ACC112 (cell line): ENCODE data around the gene C19orf38.
"Not testable (repeated sequence)": the region's sequence is repeated elsewhere in the genome, so short reads cannot be mapped to it uniquely, and the experiment has no call there.

Source experiments
- H2AFZ ChIP-seq: fragments of 200-600 bp; sonication (generic); one replicate; pipeline ENCODE4 v1.6.0; 2017; ENCODE audit warnings: antibody characterized with exemption, low read length; ENCODE audit not compliant: unreplicated experiment
- H3K27ac ChIP-seq: fragments of 200-600 bp; sonication (generic); 2 replicates; pipeline ENCODE4 v1.5.1; 2014; ENCODE audit warnings: low read depth, mild to moderate bottlenecking, antibody characterized with exemption, low read length, moderate library complexity
- H3K27me3 ChIP-seq: fragments of 200-600 bp; sonication (generic); 2 replicates; pipeline ENCODE4 v1.6.1; 2014; ENCODE audit warnings: mild to moderate bottlenecking, antibody characterized with exemption, low read length, moderate library complexity, mixed read lengths; ENCODE audit not compliant: insufficient read depth
- H3K36me3 ChIP-seq: fragments of 200-600 bp; sonication (generic); 2 replicates; pipeline ENCODE4 v1.6.1; 2016; ENCODE audit warnings: mild to moderate bottlenecking, antibody characterized with exemption, low read length, moderate library complexity, mixed read lengths; ENCODE audit not compliant: insufficient read depth
- H3K4me1 ChIP-seq: fragments of 200-600 bp; sonication (generic); one replicate; pipeline ENCODE4 v1.6.1; 2016; ENCODE audit warnings: low read length, mixed read lengths; ENCODE audit not compliant: insufficient read depth, unreplicated experiment, control insufficient read depth
- H3K4me3 ChIP-seq: fragments of 200-600 bp; sonication (generic); 2 replicates; pipeline ENCODE4 v1.5.1; 2014; ENCODE audit warnings: mild to moderate bottlenecking, low read depth, low read length
- H3K79me2 ChIP-seq: fragments of 200-600 bp; sonication (generic); one replicate; pipeline ENCODE4 v1.6.0; 2016; ENCODE audit warnings: low read length; ENCODE audit not compliant: control insufficient read depth, unreplicated experiment, insufficient read depth

The C19orf38 gene

GRCh38 chr19:10877608-10878007, 29.4 kb downstream of the C19orf38 start:
- H3K27ac ChIP-seq, result peak overlapping the region; percentile 52; the same call in 1 of the 2 replicates

GRCh38 chr19:10878253-10878652, 30.0 kb downstream of the C19orf38 start:
- Histone ChIP-seq H2AFZ (no peak overlapping the region), H3K4me3 (peak overlapping the region; percentile 57; the same call in 1 of the 2 replicates), H3K27me3 (no peaks in the 10 kb centered on the region), H3K36me3 (no peaks in the 10 kb centered on the region), H3K79me2 (peaks cover 72% of the 10 kb centered on the region), H3K4me1 (peaks cover 16% of the 10 kb centered on the region), H3K27ac (peak overlapping the region; percentile 52)

More at GRCh38 chr19:10877608-10878007, 29.4 kb downstream of the C19orf38 start:
- H3K79me2 ChIP-seq, result peaks cover 73% of the 10 kb centered on the region
- not testable (repeated sequence) for H3K36me3 ChIP-seq, H2AFZ ChIP-seq, H3K4me3 ChIP-seq, H3K27me3 ChIP-seq
- peaks cover 16% of the 10 kb centered on the region for H3K4me1 ChIP-seq

GRCh38 chr19:10881403-10882107, 33.3 kb downstream of the C19orf38 start:
- peaks cover 15% of the 10 kb centered on the region for H3K4me1 ChIP-seq
- H3K4me3 ChIP-seq, result no peak overlapping the region
- no peaks in the 10 kb centered on the region for H3K36me3 ChIP-seq
- H3K27ac ChIP-seq, result no peak overlapping the region
- H3K79me2 ChIP-seq, result peaks cover 55% of the 10 kb centered on the region
- H2AFZ ChIP-seq, result no peak overlapping the region
- H3K27me3 ChIP-seq, result no peaks in the 10 kb centered on the region

- H3K79me2 ChIP-seq, result peaks cover 55% of the 10 kb centered on the region
- no peak overlapping the region for H2AFZ ChIP-seq
- no peak overlapping the region for H3K27ac ChIP-seq
- H3K4me3 ChIP-seq, result no peak overlapping the region
- H3K4me1 ChIP-seq, result peaks cover 11% of the 10 kb centered on the region
- H3K36me3 ChIP-seq, result no peaks in the 10 kb centered on the region
- no peaks in the 10 kb centered on the region for H3K27me3 ChIP-seq
Measured at GRCh38 chr19:10882108-10882457, 33.9 kb downstream of the C19orf38 start.

- no peak overlapping the region for H3K27ac ChIP-seq
- H3K36me3 ChIP-seq, result no peaks in the 10 kb centered on the region
- no peak overlapping the region for H2AFZ ChIP-seq
- peaks cover 46% of the 10 kb centered on the region for H3K79me2 ChIP-seq
- no peaks in the 10 kb centered on the region for H3K27me3 ChIP-seq
- H3K4me3 ChIP-seq, result no peak overlapping the region
- no peaks in the 10 kb centered on the region for H3K4me1 ChIP-seq
Measured at GRCh38 chr19:10884274-10884673, 36.1 kb downstream of the C19orf38 start.

GRCh38 chr19:10885201-10886169, 37.3 kb downstream of the C19orf38 start:
- Histone ChIP-seq H3K4me1 (no peaks in the 10 kb centered on the region), H3K27me3 (no peaks in the 10 kb centered on the region), H3K79me2 (peaks cover 38% of the 10 kb centered on the region), H3K4me3 (no peak overlapping the region), H2AFZ (no peak overlapping the region), H3K36me3 (no peaks in the 10 kb centered on the region), H3K27ac (no peak overlapping the region)

GRCh38 chr19:10887616-10888367, 39.6 kb downstream of the C19orf38 start:
- no peak overlapping the region for H3K27ac ChIP-seq
- H3K36me3 ChIP-seq, result no peaks in the 10 kb centered on the region
- H3K79me2 ChIP-seq, result peaks cover 27% of the 10 kb centered on the region
- no peaks in the 10 kb centered on the region for H3K27me3 ChIP-seq
- H3K4me3 ChIP-seq, result no peak overlapping the region
- H2AFZ ChIP-seq, result no peak overlapping the region
- H3K4me1 ChIP-seq, result no peaks in the 10 kb centered on the region

- Histone ChIP-seq H3K27ac (no peak overlapping the region), H2AFZ (no peak overlapping the region), H3K79me2 (peaks cover 23% of the 10 kb centered on the region), H3K36me3 (no peaks in the 10 kb centered on the region), H3K4me3 (no peak overlapping the region), H3K4me1 (no peaks in the 10 kb centered on the region), H3K27me3 (no peaks in the 10 kb centered on the region)
Measured at GRCh38 chr19:10888421-10888866, 40.2 kb downstream of the C19orf38 start.

GRCh38 chr19:10889880-10890279, 41.7 kb downstream of the C19orf38 start:
- Histone ChIP-seq H2AFZ (no peak overlapping the region), H3K79me2 (peaks cover 22% of the 10 kb centered on the region), H3K27ac (no peak overlapping the region), H3K36me3 (no peaks in the 10 kb centered on the region), H3K4me3 (no peak overlapping the region), H3K4me1 (no peaks in the 10 kb centered on the region), H3K27me3 (no peaks in the 10 kb centered on the region)

GRCh38 chr19:10891405-10892086, 43.3 kb downstream of the C19orf38 start:
- Histone ChIP-seq H3K4me3 (no peak overlapping the region), H3K4me1 (no peaks in the 10 kb centered on the region), H3K36me3 (no peaks in the 10 kb centered on the region), H3K79me2 (peaks cover 21% of the 10 kb centered on the region), H3K27ac (no peak overlapping the region), H2AFZ (no peak overlapping the region), H3K27me3 (no peaks in the 10 kb centered on the region)
